Dedifferentiated amniotic fluid mesenchymal stem cell (primary cell): ENCODE measurements around the gene TINCR.
"Not testable (repeated sequence)": the region's sequence is repeated elsewhere in the genome, so short reads cannot be mapped to it uniquely, and the experiment has no call there.

Source experiments
- DNase-seq: peaks from one replicate; pipeline ENCODE4 v3.0.0-alpha.2; 2016; ENCODE audit errors: extremely low spot score

The TINCR gene

GRCh38 chr19:5567360-5567969 is at the start of gene TINCR:
TINCR (minus strand) TSS chr19:5567953.
- DNase-seq, result no peak

GRCh38 chr19:5617080-5617479 is 49.3 kb upstream of the TINCR start:
- no peak for DNase-seq

GRCh38 chr19:5615756-5616327 is 48.1 kb upstream of the TINCR start:
- DNase-seq, result no peak

GRCh38 chr19:5612891-5613865 is 45.4 kb upstream of the TINCR start:
- no peak for DNase-seq

- DNase-seq, result no peak
Measured at GRCh38 chr19:5609881-5610448, 42.2 kb upstream of the TINCR start.

- not testable (repeated sequence) for DNase-seq
Measured at GRCh38 chr19:5608766-5609165, 41.0 kb upstream of the TINCR start.

- no peak for DNase-seq
Measured at GRCh38 chr19:5608291-5608690, 40.5 kb upstream of the TINCR start.

- no peak for DNase-seq
Measured at GRCh38 chr19:5607318-5608275, 39.8 kb upstream of the TINCR start.

GRCh38 chr19:5605362-5605761 is 37.6 kb upstream of the TINCR start:
- no peak for DNase-seq

- no peak for DNase-seq
Measured at GRCh38 chr19:5603626-5604025, 35.9 kb upstream of the TINCR start.

- DNase-seq, result no peak
Measured at GRCh38 chr19:5600797-5601196, 33.0 kb upstream of the TINCR start.

- DNase-seq, result no peak
Measured at GRCh38 chr19:5595745-5596144, 28.0 kb upstream of the TINCR start.

GRCh38 chr19:5595129-5595528 is 27.4 kb upstream of the TINCR start:
- DNase-seq, result no peak

- no peak for DNase-seq
Measured at GRCh38 chr19:5594521-5594950, 26.8 kb upstream of the TINCR start.

GRCh38 chr19:5593343-5594255 is 25.8 kb upstream of the TINCR start:
- DNase-seq, result no peak

GRCh38 chr19:5592531-5593342 is 25.0 kb upstream of the TINCR start:
- no peak for DNase-seq

- DNase-seq, result no peak
Measured at GRCh38 chr19:5591476-5591875, 23.7 kb upstream of the TINCR start.

GRCh38 chr19:5590865-5591154 is 23.1 kb upstream of the TINCR start:
- no peak for DNase-seq

GRCh38 chr19:5590151-5590864 is 22.6 kb upstream of the TINCR start:
- no peak for DNase-seq
